ENCODE measurements around the gene GGN. TPM values are rescaled to one million over a fixed set of nuclear protein-coding genes. Genes with fewer than 3 reads are reported as not detected.

GGN gene
- polyA plus RNA-seq, 1 of the 3 experiments (the other 2 are of a cell fraction): 0.48 TPM

DNA sequence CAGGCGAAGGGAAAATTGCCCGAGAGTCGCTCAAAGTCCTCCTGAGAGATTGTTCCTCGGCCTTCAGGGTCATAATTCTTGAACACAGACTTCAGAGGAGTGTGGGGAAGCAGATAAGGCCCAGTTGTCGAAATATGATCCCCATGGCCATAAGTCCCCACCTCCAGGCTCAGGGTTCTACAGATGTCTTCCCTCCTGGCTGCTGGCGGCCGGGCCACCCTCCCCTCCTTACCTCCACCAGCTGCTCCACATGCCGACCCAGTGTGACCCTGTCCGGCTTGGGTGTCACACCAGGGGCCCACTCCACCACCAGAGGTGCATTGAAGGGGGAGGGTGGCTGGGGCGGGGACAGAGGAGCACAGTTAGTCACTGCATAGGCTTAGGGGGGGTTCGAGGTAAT is 25.1 kb upstream of the GGN start:
- WGBS (ENCODE audit: low lambda C conversion rate): 73% methylated on average over 11 of the region's 11 CpGs
- TF ChIP-seq, protein P1, sequence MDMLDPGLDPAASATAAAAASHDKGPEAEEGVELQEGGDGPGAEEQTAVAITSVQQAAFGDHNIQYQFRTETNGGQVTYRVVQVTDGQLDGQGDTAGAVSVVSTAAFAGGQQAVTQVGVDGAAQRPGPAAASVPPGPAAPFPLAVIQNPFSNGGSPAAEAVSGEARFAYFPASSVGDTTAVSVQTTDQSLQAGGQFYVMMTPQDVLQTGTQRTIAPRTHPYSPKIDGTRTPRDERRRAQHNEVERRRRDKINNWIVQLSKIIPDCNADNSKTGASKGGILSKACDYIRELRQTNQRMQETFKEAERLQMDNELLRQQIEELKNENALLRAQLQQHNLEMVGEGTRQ (IDR thresholded peaks at IDR 0.05; ENCODE audit: borderline replicate concordance, low read depth, low read length): no peak
- no peak for TF ChIP-seq RXRA (IDR thresholded peaks at IDR 0.05; ENCODE audit: borderline replicate concordance, low read depth)
- TF ChIP-seq REST (IDR thresholded peaks at IDR 0.05; ENCODE audit: low read depth, low read length): no peak
- TF ChIP-seq FOXM1 (IDR thresholded peaks at IDR 0.05; ENCODE audit: low read depth): no peak
- H3K27me3 ChIP-seq (ENCODE audit: insufficient read depth): no peaks in the 10 kb centered on the region
- H3K36me3 ChIP-seq (replicated peaks in 1 of 2; ENCODE audit: control insufficient read depth in 1 of 2, insufficient read depth in 2 of 2, low read length in 1 of 2): no peaks in the 10 kb centered on the region
- H3K4me3 ChIP-seq (ENCODE audit: low read depth in 2 of 2, low read length in 1 of 2): no peak overlapping the region
- no peaks in the 10 kb centered on the region for H3K4me1 ChIP-seq (ENCODE audit: control insufficient read depth in 1 of 2, insufficient read depth in 2 of 2, low read depth in 1 of 2, low read length in 1 of 2)
- peaks cover 3% of the 10 kb centered on the region for H3F3A ChIP-seq (replicated peaks; ENCODE audit: insufficient read depth)
- no peak overlapping the region for H3K4me2 ChIP-seq
- POLR2A ChIA-PET: no interaction called here
- H4K20me1 ChIP-seq (ENCODE audit: insufficient read depth): no peaks in the 10 kb centered on the region
- H2AFZ ChIP-seq (ENCODE audit: low read depth): no peak overlapping the region
- H3K27ac ChIP-seq (ENCODE audit: low read depth in 2 of 2, low read length in 1 of 2): no peak overlapping the region
- CTCF ChIA-PET: interaction anchor here (4.0 kb wide), 1 partner anchor 10 kb away, joined by 30 read pairs; the partner anchor contains the start of gene FAM98C
- H3K9me2 ChIP-seq: no peaks in the 10 kb centered on the region
- DNase-seq: no peak
- H3K79me2 ChIP-seq (ENCODE audit: insufficient read depth): no peaks in the 10 kb centered on the region
- no peaks in the 10 kb centered on the region for H3K9me3 ChIP-seq
- H3K9ac ChIP-seq: no peak overlapping the region

DNA sequence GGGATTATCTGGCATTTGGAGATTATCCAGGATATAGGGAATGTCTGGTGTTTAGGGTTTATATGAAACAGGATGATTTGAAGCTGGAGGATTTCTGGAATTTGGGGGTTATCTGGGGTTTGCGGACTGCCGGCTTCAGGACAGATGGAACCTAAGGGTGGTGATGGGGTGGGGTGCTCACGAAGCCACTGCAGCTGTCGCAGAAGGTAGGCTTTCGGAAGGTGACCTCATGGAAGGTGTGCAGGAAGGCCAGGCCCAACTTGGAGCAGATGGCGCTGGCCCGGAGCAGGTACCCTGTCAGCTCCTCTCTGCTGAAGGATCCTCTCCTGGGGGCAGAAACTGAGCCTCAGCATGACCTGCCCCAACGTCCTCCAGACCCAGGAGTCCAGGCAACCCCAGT is 24.7 kb upstream of the GGN start:
- ChIA-PET POLR2A (no interaction called here), CTCF (interaction anchor here (4.0 kb wide), 1 partner anchor 9 kb away, joined by 30 read pairs; the partner anchor contains the start of gene FAM98C)
- Histone ChIP-seq H3K4me1 (ENCODE audit: control insufficient read depth in 1 of 2, insufficient read depth in 2 of 2, low read depth in 1 of 2, low read length in 1 of 2) (no peaks in the 10 kb centered on the region), H3K9me2 (no peaks in the 10 kb centered on the region), H3K4me3 (ENCODE audit: low read depth in 2 of 2, low read length in 1 of 2) (no peak overlapping the region), H4K20me1 (ENCODE audit: insufficient read depth) (no peaks in the 10 kb centered on the region), H3K27ac (ENCODE audit: low read depth in 2 of 2, low read length in 1 of 2) (no peak overlapping the region), H3K36me3 (replicated peaks in 1 of 2; ENCODE audit: control insufficient read depth in 1 of 2, insufficient read depth in 2 of 2, low read length in 1 of 2) (no peaks in the 10 kb centered on the region), H3K9me3 (no peaks in the 10 kb centered on the region), H3F3A (replicated peaks; ENCODE audit: insufficient read depth) (peaks cover 3% of the 10 kb centered on the region), H2AFZ (ENCODE audit: low read depth) (no peak overlapping the region), H3K27me3 (ENCODE audit: insufficient read depth) (no peaks in the 10 kb centered on the region), H3K4me2 (no peak overlapping the region), H3K79me2 (ENCODE audit: insufficient read depth) (no peaks in the 10 kb centered on the region), H3K9ac (no peak overlapping the region)
- 84% methylated on average over 7 of the region's 8 CpGs for WGBS (ENCODE audit: low lambda C conversion rate)
- no peak for TF ChIP-seq TEAD4 (IDR thresholded peaks at IDR 0.05; ENCODE audit: borderline replicate concordance, insufficient read depth)
- TF ChIP-seq SIN3A (IDR thresholded peaks at IDR 0.05; ENCODE audit: borderline replicate concordance, low read depth, low read length): no peak
- no peak for TF ChIP-seq SMC3 (IDR thresholded peaks at IDR 0.05; ENCODE audit: low read depth, low read length)
- TF ChIP-seq JUND (IDR thresholded peaks at IDR 0.05): no peak
- TF ChIP-seq NRF1 (IDR thresholded peaks at IDR 0.05; ENCODE audit: low read depth, low read length): no peak
- TF ChIP-seq, protein P2, sequence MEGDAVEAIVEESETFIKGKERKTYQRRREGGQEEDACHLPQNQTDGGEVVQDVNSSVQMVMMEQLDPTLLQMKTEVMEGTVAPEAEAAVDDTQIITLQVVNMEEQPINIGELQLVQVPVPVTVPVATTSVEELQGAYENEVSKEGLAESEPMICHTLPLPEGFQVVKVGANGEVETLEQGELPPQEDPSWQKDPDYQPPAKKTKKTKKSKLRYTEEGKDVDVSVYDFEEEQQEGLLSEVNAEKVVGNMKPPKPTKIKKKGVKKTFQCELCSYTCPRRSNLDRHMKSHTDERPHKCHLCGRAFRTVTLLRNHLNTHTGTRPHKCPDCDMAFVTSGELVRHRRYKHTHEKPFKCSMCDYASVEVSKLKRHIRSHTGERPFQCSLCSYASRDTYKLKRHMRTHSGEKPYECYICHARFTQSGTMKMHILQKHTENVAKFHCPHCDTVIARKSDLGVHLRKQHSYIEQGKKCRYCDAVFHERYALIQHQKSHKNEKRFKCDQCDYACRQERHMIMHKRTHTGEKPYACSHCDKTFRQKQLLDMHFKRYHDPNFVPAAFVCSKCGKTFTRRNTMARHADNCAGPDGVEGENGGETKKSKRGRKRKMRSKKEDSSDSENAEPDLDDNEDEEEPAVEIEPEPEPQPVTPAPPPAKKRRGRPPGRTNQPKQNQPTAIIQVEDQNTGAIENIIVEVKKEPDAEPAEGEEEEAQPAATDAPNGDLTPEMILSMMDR (IDR thresholded peaks at IDR 0.05): no peak
- TF ChIP-seq RCOR1 (IDR thresholded peaks at IDR 0.05; ENCODE audit: low read length): no peak
- no peak for TF ChIP-seq CHD2 (IDR thresholded peaks at IDR 0.05; ENCODE audit: low read length, partially characterized antibody)
- TF ChIP-seq YY1 (IDR thresholded peaks at IDR 0.05; ENCODE audit: low read depth): no peak
- no peak for TF ChIP-seq EZH2phosphoT487 (IDR thresholded peaks at IDR 0.05; ENCODE audit: borderline replicate concordance, low read depth)
- TF ChIP-seq REST (IDR thresholded peaks at IDR 0.05; ENCODE audit: low read depth, low read length): no peak
- no peak for DNase-seq

All from SK-N-SH (cell line).